Stomach (tissue), 9 donors: ENCODE measurements around the gene C1orf159. TPM values are rescaled to one million over a fixed set of nuclear protein-coding genes. Genes with fewer than 3 reads are reported as not detected.

Experiments used
- DNase-seq, 2 donors: peaks; one replicate each; pipeline versions ENCODE4 v3.0.0 to v3.0.0-alpha.2; 2013 to 2019
- H3K27ac ChIP-seq, 5 donors: fragments of 200-600 bp in 4 of 5; sonication (generic) in 4 of 5; one replicate each; pipeline ENCODE4 v1.5.1; 2013 to 2019; ENCODE audit warnings: mild to moderate bottlenecking in 1 of 5, moderate library complexity in 1 of 5
- H3K27me3 ChIP-seq, 3 donors: fragments of 200-600 bp; sonication (generic); one replicate each; pipeline ENCODE4 v1.5.1; 2017 to 2019; ENCODE audit warnings: mixed run types in 1 of 3
- H3K36me3 ChIP-seq, 4 donors: fragments of 200-600 bp; sonication (generic); 1 replicate in 3 of 4; 2 replicates in 1 of 4; pipeline ENCODE4 v1.5.1; 2016 to 2019
- H3K4me1 ChIP-seq, 4 donors: fragments of 200-600 bp; sonication (generic); one replicate each; pipeline ENCODE4 v1.5.1; 2016 to 2019
- H3K4me3 ChIP-seq, 4 donors: fragments of 200-600 bp; sonication (generic) in 3 of 4; one replicate each; pipeline ENCODE4 v1.5.1; 2016 to 2019; ENCODE audit warnings: mild to moderate bottlenecking in 1 of 4
- H3K9me3 ChIP-seq, 4 donors: fragments of 200-600 bp; sonication (generic); one replicate each; pipeline ENCODE4 v1.5.1; 2016 to 2019
- EP300 ChIP-seq: sonication (generic); formaldehyde crosslinking; IDR thresholded peaks from one replicate; pipeline ENCODE4 v1.6.1; 2017; ENCODE audit warnings: antibody characterized with exemption
- POLR2A ChIP-seq, 4 donors: fragments of 450-650 bp; IDR thresholded peaks; one replicate each; pipeline ENCODE4 v1.6.1; 2016; ENCODE audit warnings: antibody characterized with exemption in 4 of 4, control low read depth in 2 of 4, mild to moderate bottlenecking in 1 of 4, moderate library complexity in 1 of 4
- POLR2AphosphoS5 ChIP-seq, 3 donors: sonication (generic); formaldehyde crosslinking; IDR thresholded peaks; one replicate each; pipeline ENCODE4 v1.6.1; 2016; ENCODE audit warnings: antibody characterized with exemption in 3 of 3
- WGBS, 5 donors: extraction: QIAGEN DNeasy Blood & Tissue Kit in 3 of 5; methylation state at CpG; one replicate each; pipeline versions ENCODE4 v1.1.5 to v1.1.7; 2013 to 2018; 5-methylcytosine and 5-hydroxymethylcytosine counted together
- intact Hi-C: fragments of 100-400 bp; cut with DNase I; formaldehyde crosslinking; loops from one replicate; pipeline ENCODE4 v1.15.1; 2023; ENCODE audit warnings: low total_unique reads
- polyA plus RNA-seq, 3 donors: library from polyadenylated mRNA; stranded (reverse); fragments of 200-250 nt; gene quantifications; one replicate each; pipeline ENCODE4 v1.2.3, GENCODE V29; 2013
- total RNA-seq, 5 donors: library from RNA; depleted of rRNA; stranded (reverse); fragments of >200 nt; gene quantifications; one replicate each; pipeline versions ENCODE4 v1.1.0 to v1.2.3, GENCODE V29; 2014 to 2016
- TF ChIP-seq, protein P1 (sequence below), 7 experiments: fragments of 450-650 bp in 4 of 7; fragments of 200-600 bp in 3 of 7; sonication (generic) in 3 of 7; IDR thresholded peaks; one replicate each; pipeline ENCODE4 v1.5.1; 2016 to 2019; ENCODE audit warnings: antibody characterized with exemption in 7 of 7, control low read depth in 2 of 7, mild to moderate bottlenecking in 1 of 7
- donor health status: healthy with polysubstance abuse.
- donor health status: Bipolar disorder and iron deficiency.
- donor health status: healthy.

The C1orf159 gene
- total and polyA plus RNA-seq, 8 donors = 10.2 to 67.0 (median 18.5) TPM

DNA sequence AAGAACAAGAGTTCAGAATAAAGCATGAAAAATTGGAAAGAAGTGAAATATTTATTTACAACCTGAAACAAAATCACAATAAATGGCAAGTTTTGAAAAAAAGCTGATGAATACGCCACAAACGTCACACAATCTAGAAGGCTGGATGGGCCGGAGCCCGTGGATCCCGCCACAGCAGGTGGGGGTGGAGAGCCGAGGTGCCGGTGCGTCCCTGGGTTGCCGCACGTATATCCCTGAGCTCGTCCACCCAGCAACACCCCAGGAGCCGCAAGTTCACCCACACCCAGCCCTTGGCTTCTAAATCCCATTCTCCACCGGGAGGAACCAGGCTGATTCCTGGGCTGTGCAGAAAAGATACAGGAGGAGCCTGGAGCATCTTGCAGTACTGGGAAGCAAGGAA, 32.2 kb upstream of the C1orf159 start:
- intact Hi-C loops = no loop called here
- DNase-seq = no peak
- Histone ChIP-seq H3K36me3 (no peaks in the 10 kb centered on the region), H3K27me3 (peaks cover 0 to 17% (median 0%) of the 10 kb centered on the region in 3 donors), H3K27ac (peak overlapping the region in 1 of 5 donors; percentile 14), H3K4me1 (peaks cover 23 to 49% (median 37%) of the 10 kb centered on the region in 4 donors), H3K4me3 (no peak overlapping the region), H3K9me3 (no peaks in the 10 kb centered on the region)
- TF ChIP-seq, protein P1, sequence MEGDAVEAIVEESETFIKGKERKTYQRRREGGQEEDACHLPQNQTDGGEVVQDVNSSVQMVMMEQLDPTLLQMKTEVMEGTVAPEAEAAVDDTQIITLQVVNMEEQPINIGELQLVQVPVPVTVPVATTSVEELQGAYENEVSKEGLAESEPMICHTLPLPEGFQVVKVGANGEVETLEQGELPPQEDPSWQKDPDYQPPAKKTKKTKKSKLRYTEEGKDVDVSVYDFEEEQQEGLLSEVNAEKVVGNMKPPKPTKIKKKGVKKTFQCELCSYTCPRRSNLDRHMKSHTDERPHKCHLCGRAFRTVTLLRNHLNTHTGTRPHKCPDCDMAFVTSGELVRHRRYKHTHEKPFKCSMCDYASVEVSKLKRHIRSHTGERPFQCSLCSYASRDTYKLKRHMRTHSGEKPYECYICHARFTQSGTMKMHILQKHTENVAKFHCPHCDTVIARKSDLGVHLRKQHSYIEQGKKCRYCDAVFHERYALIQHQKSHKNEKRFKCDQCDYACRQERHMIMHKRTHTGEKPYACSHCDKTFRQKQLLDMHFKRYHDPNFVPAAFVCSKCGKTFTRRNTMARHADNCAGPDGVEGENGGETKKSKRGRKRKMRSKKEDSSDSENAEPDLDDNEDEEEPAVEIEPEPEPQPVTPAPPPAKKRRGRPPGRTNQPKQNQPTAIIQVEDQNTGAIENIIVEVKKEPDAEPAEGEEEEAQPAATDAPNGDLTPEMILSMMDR (IDR thresholded peaks at IDR 0.05) = no peak
- TF ChIP-seq EP300 (no peak), POLR2AphosphoS5 (IDR thresholded peaks at IDR 0.05) (no peak), POLR2A (IDR thresholded peaks at IDR 0.05) (no peak)
- WGBS, 5 donors = 86 to 92% (median 89%) methylated on average over 13 of the region's 13 CpGs

DNA sequence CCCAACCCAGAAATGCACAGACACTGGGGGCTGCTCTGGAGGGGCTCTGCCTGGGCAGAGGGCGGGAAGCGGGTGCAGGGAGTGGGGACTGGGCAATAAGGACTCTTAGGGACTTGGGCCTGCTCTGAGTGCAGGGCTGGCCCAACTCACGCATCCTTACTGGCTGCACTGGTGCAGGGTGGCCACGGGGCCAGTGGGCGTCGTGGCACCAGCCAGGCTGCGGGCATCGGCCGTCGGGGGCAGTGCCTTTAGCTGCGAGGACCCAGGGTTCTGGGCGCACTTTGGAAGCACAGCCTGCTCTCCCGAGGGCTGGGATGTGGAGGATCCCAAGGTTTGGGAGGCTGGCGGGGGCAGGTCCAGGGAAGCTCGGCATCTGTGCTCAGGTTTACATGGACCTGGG, 30.7 kb upstream of the C1orf159 start:
- no peak for DNase-seq

DNA sequence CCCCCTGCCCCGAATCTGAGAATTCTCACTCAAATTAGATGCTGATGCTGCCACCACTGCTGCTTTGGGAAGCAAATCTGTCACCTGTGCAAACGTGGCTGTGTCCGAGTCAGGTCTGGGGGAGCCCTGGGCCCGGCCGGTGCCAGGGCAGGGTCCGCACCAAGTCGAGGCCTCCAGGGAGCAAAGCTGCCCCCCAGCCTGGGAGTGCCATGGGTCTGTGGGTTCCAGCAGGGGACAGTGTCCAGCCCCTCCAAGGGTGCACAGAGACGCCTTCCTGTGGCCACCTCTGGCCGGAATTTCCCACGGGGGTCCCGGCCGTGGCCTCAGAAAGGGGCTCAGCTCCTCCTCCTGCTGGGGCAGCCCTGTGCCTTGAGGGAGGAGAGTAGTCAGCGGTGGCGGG, 30.1 kb upstream of the C1orf159 start:
- H3K9me3 ChIP-seq = no peaks in the 10 kb centered on the region
- peaks cover 28 to 64% (median 47%) of the 10 kb centered on the region in 4 donors for H3K4me1 ChIP-seq
- 84 to 89% (median 86%) methylated on average over 11 to 14 of the region's 14 CpGs for WGBS, 5 donors

More for the DNA sequence above, 30.7 kb upstream of the C1orf159 start:
- Histone ChIP-seq H3K4me3 (no peak overlapping the region), H3K4me1 (peaks cover 28 to 61% (median 47%) of the 10 kb centered on the region in 4 donors), H3K27me3 (peaks cover 0 to 32% (median 0%) of the 10 kb centered on the region in 3 donors), H3K36me3 (no peaks in the 10 kb centered on the region), H3K9me3 (no peaks in the 10 kb centered on the region), H3K27ac (no peak overlapping the region)
- TF ChIP-seq POLR2A (IDR thresholded peaks at IDR 0.05) (no peak), POLR2AphosphoS5 (IDR thresholded peaks at IDR 0.05) (no peak), EP300 (no peak)
- TF ChIP-seq, protein P1 (IDR thresholded peaks at IDR 0.05) = no peak
- intact Hi-C loops = no loop called here
- 83 to 97% (median 93%) methylated on average over 4 to 15 of the region's 15 CpGs for WGBS, 5 donors

DNA sequence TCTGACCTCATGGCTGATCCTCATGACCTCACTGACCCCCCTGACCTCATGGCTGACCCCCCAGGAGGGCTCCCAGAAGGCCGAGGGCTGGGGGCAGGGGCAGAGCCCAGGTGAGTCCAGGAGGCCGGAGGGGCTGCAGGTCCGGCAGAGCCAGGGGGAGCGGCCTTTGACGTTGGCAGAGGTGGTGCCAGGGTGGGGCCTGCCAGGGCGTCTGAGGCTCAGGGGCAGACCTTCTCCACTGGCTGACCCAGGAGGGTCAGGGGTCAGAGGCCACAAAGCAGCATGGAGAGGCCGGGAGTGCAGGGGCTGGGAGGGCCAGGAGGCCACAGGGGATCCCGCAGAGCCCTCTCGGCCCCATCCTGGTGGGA, 29.6 kb upstream of the C1orf159 start:
- DNase-seq = no peak
- WGBS, 5 donors = 66 to 80% (median 69%) methylated on average over 7 to 9 of the region's 9 CpGs
- intact Hi-C loops = no loop called here
- Histone ChIP-seq H3K9me3 (no peaks in the 10 kb centered on the region), H3K27ac (peak overlapping the region; percentile 86 to 97 (median 89)), H3K4me1 (peaks cover 28 to 62% (median 45%) of the 10 kb centered on the region in 4 donors), H3K27me3 (peaks cover 0 to 39% (median 0%) of the 10 kb centered on the region in 3 donors), H3K4me3 (no peak overlapping the region), H3K36me3 (no peaks in the 10 kb centered on the region)
- TF ChIP-seq POLR2A (IDR thresholded peaks at IDR 0.05) (no peak), POLR2AphosphoS5 (IDR thresholded peaks at IDR 0.05) (no peak), EP300 (no peak)
- TF ChIP-seq, protein P1 (IDR thresholded peaks at IDR 0.05) = no peak

More for the DNA sequence above, 30.1 kb upstream of the C1orf159 start:
- peaks cover 0 to 34% (median 0%) of the 10 kb centered on the region in 3 donors for H3K27me3 ChIP-seq
- TF ChIP-seq, protein P1 (IDR thresholded peaks at IDR 0.05) = no peak
- no peak for TF ChIP-seq EP300
- TF ChIP-seq POLR2A (IDR thresholded peaks at IDR 0.05) = no peak
- TF ChIP-seq POLR2AphosphoS5 (IDR thresholded peaks at IDR 0.05) = no peak
- H3K36me3 ChIP-seq = no peaks in the 10 kb centered on the region
- intact Hi-C loops = no loop called here
- H3K4me3 ChIP-seq = no peak overlapping the region
- DNase-seq = no peak
- H3K27ac ChIP-seq = peak overlapping the region in 4 of 5 donors; percentile 86 to 97 (median 90)
